ENCODE data around the gene FBN1. TPM values are rescaled to one million over a fixed set of nuclear protein-coding genes. Genes with fewer than 3 reads are reported as not detected.

The FBN1 gene
- total RNA-seq, 1 experiment from 2014 or later: 5.2 TPM

- TF ChIP-seq, protein P1, sequence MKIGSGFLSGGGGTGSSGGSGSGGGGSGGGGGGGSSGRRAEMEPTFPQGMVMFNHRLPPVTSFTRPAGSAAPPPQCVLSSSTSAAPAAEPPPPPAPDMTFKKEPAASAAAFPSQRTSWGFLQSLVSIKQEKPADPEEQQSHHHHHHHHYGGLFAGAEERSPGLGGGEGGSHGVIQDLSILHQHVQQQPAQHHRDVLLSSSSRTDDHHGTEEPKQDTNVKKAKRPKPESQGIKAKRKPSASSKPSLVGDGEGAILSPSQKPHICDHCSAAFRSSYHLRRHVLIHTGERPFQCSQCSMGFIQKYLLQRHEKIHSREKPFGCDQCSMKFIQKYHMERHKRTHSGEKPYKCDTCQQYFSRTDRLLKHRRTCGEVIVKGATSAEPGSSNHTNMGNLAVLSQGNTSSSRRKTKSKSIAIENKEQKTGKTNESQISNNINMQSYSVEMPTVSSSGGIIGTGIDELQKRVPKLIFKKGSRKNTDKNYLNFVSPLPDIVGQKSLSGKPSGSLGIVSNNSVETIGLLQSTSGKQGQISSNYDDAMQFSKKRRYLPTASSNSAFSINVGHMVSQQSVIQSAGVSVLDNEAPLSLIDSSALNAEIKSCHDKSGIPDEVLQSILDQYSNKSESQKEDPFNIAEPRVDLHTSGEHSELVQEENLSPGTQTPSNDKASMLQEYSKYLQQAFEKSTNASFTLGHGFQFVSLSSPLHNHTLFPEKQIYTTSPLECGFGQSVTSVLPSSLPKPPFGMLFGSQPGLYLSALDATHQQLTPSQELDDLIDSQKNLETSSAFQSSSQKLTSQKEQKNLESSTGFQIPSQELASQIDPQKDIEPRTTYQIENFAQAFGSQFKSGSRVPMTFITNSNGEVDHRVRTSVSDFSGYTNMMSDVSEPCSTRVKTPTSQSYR (CRISPR knock-in tag; IDR thresholded peaks at IDR 0.05): no peak
- TF ChIP-seq SOX15 (CRISPR knock-in tag; IDR thresholded peaks at IDR 0.05) (no peak), E2F4 (CRISPR knock-in tag; IDR thresholded peaks at IDR 0.05; ENCODE audit: borderline replicate concordance, low read depth) (no peak)
- TF ChIP-seq, protein P2, sequence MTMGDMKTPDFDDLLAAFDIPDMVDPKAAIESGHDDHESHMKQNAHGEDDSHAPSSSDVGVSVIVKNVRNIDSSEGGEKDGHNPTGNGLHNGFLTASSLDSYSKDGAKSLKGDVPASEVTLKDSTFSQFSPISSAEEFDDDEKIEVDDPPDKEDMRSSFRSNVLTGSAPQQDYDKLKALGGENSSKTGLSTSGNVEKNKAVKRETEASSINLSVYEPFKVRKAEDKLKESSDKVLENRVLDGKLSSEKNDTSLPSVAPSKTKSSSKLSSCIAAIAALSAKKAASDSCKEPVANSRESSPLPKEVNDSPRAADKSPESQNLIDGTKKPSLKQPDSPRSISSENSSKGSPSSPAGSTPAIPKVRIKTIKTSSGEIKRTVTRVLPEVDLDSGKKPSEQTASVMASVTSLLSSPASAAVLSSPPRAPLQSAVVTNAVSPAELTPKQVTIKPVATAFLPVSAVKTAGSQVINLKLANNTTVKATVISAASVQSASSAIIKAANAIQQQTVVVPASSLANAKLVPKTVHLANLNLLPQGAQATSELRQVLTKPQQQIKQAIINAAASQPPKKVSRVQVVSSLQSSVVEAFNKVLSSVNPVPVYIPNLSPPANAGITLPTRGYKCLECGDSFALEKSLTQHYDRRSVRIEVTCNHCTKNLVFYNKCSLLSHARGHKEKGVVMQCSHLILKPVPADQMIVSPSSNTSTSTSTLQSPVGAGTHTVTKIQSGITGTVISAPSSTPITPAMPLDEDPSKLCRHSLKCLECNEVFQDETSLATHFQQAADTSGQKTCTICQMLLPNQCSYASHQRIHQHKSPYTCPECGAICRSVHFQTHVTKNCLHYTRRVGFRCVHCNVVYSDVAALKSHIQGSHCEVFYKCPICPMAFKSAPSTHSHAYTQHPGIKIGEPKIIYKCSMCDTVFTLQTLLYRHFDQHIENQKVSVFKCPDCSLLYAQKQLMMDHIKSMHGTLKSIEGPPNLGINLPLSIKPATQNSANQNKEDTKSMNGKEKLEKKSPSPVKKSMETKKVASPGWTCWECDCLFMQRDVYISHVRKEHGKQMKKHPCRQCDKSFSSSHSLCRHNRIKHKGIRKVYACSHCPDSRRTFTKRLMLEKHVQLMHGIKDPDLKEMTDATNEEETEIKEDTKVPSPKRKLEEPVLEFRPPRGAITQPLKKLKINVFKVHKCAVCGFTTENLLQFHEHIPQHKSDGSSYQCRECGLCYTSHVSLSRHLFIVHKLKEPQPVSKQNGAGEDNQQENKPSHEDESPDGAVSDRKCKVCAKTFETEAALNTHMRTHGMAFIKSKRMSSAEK (CRISPR knock-in tag; IDR thresholded peaks at IDR 0.05; ENCODE audit: borderline replicate concordance): no peak
Observed at GRCh38 chr15:48433226-48433886, 212.2 kb downstream of the FBN1 start (continued).

- H3K36me3 Mint-ChIP-seq: no peaks in the 10 kb centered on the region
- ATAC-seq (no peak), DNase-seq (ENCODE audit: low spot score) (no peak)
- no peaks in the 10 kb centered on the region for H3K9me3 Mint-ChIP-seq
- H3K27ac Mint-ChIP-seq: no peak overlapping the region
- POLR2A ChIA-PET: no interaction called here
- TF ChIP-seq ZNF416 (CRISPR knock-in tag; IDR thresholded peaks at IDR 0.05): no peak
- TF ChIP-seq ESRRA (CRISPR knock-in tag; IDR thresholded peaks at IDR 0.05; ENCODE audit: borderline replicate concordance): no peak
- no peak for TF ChIP-seq IRF2 (CRISPR knock-in tag; IDR thresholded peaks at IDR 0.05; ENCODE audit: borderline replicate concordance, low read depth)
- no peak for TF ChIP-seq FOXJ3 (CRISPR knock-in tag; IDR thresholded peaks at IDR 0.05; ENCODE audit: borderline replicate concordance)
- TF ChIP-seq SMAD4 (CRISPR knock-in tag; IDR thresholded peaks at IDR 0.05): no peak
- no peak for TF ChIP-seq ZNF219 (CRISPR knock-in tag; IDR thresholded peaks at IDR 0.05; ENCODE audit: borderline replicate concordance)
- TF ChIP-seq FOXP1 (CRISPR knock-in tag; IDR thresholded peaks at IDR 0.05; ENCODE audit: borderline replicate concordance): no peak
- no peak for TF ChIP-seq HMGA2 (CRISPR knock-in tag; IDR thresholded peaks at IDR 0.05)
- TF ChIP-seq, protein P3, sequence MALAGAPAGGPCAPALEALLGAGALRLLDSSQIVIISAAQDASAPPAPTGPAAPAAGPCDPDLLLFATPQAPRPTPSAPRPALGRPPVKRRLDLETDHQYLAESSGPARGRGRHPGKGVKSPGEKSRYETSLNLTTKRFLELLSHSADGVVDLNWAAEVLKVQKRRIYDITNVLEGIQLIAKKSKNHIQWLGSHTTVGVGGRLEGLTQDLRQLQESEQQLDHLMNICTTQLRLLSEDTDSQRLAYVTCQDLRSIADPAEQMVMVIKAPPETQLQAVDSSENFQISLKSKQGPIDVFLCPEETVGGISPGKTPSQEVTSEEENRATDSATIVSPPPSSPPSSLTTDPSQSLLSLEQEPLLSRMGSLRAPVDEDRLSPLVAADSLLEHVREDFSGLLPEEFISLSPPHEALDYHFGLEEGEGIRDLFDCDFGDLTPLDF (CRISPR knock-in tag; IDR thresholded peaks at IDR 0.05): no peak
- TF ChIP-seq NFATC4 (CRISPR knock-in tag; IDR thresholded peaks at IDR 0.05): no peak
- H3K27me3 Mint-ChIP-seq (ENCODE audit: low read depth): no peaks in the 10 kb centered on the region; the same call in 1 of the 2 replicates
- CTCF ChIA-PET: no interaction called here
- no peak overlapping the region for H3K4me3 Mint-ChIP-seq
- 0 out of 2 replicates have a peak, but pooled peaks cover 2% of the 10 kb centered on the region for H3K4me1 Mint-ChIP-seq
Observed at GRCh38 chr15:48432688-48433087, 212.8 kb downstream of the FBN1 start.

All from WTC11 (cell line).